HCT116 (cell line): Measurements from ENCODE around the gene EGF.

Source experiments
- POLR2A ChIP-seq: IDR thresholded peaks from 2 replicates; pipeline ENCODE4 v1.7.0; 2011; ENCODE audit warnings: borderline replicate concordance; ENCODE audit not compliant: insufficient read depth, insufficient read length; ENCODE audit errors: extremely low read depth
- YY1 ChIP-seq: IDR thresholded peaks from 2 replicates; pipeline ENCODE4 v1.6.1; 2011; ENCODE audit warnings: low read length, low read depth, moderate library complexity, mild to moderate bottlenecking; ENCODE audit not compliant: insufficient replicate concordance; ENCODE audit errors: extremely low read depth

- no peak for TF ChIP-seq YY1
- no peak for TF ChIP-seq POLR2A
Observed at GRCh38 chr4:109978704-109979454, 66.2 kb downstream of the EGF start.
